GM13976 (cell line): ENCODE data around the gene TMIGD3.

ENCODE experiments used
- DNase-seq: peaks from one replicate; pipeline ENCODE4 v3.0.0; 2012; ENCODE audit warnings: low spot score
- in situ Hi-C: fragments of 300-500 bp; cut with MboI; formaldehyde crosslinking; loops from one replicate; pipeline ENCODE4 v1.12.0; 2022; ENCODE audit warnings: low sequenced_read_pairs, mixed read lengths, inconsistent platforms; ENCODE audit not compliant: unreplicated experiment
- TF ChIP-seq, protein P1 (sequence below): IDR thresholded peaks from 2 replicates; pipeline ENCODE4 v1.5.1; 2012; ENCODE audit warnings: borderline replicate concordance, mild to moderate bottlenecking; ENCODE audit not compliant: insufficient read depth; ENCODE audit errors: extremely low read depth, missing control alignments, control extremely low read depth

Gene TMIGD3

DNA sequence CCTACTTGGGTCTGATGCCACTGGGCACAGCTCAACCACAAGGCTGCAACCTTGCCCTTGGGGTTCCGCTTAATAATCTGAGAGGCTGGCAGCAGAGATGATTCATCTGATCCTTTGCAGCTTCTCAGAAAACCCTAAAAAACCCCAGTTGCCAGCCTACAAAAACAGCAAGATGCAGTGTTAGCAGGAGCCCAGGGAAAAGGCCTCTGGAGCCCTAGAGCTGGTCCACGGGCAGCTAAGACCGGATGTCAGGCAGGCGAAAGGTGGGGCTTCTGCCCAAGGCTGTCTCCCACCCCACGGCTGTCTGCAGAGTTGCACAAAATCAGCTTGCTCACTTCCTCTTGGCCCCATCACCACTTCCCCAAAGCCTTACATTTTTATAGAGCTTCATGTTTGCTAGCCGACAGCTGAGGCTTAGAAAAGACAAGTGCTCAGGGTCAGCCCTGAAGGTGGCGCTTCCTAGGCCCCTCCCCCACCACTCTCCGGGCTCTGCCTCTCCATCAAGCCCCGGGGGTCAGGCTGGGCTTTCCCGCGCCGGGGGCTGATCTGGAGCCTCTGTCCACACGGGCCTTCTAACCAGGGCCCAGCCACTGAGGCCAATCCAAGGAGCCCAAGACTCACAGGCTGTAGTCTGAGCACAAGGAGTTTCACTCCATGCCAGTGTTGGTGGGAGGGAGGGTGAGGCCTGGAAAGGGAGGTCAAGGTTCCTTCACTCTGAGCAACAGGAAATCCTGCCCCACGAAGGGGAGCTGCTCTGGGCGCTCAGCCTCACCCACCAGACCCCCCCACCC lies 4.2 kb upstream of the TMIGD3 start:
- in situ Hi-C loops, result loop anchor here (10.0 kb wide), 2 partner anchors 157 to 237 kb away; no protein-coding TSS in a partner anchor
- TF ChIP-seq, protein P1, sequence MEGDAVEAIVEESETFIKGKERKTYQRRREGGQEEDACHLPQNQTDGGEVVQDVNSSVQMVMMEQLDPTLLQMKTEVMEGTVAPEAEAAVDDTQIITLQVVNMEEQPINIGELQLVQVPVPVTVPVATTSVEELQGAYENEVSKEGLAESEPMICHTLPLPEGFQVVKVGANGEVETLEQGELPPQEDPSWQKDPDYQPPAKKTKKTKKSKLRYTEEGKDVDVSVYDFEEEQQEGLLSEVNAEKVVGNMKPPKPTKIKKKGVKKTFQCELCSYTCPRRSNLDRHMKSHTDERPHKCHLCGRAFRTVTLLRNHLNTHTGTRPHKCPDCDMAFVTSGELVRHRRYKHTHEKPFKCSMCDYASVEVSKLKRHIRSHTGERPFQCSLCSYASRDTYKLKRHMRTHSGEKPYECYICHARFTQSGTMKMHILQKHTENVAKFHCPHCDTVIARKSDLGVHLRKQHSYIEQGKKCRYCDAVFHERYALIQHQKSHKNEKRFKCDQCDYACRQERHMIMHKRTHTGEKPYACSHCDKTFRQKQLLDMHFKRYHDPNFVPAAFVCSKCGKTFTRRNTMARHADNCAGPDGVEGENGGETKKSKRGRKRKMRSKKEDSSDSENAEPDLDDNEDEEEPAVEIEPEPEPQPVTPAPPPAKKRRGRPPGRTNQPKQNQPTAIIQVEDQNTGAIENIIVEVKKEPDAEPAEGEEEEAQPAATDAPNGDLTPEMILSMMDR, result no peak
- peak; percentile 71 for DNase-seq

DNA sequence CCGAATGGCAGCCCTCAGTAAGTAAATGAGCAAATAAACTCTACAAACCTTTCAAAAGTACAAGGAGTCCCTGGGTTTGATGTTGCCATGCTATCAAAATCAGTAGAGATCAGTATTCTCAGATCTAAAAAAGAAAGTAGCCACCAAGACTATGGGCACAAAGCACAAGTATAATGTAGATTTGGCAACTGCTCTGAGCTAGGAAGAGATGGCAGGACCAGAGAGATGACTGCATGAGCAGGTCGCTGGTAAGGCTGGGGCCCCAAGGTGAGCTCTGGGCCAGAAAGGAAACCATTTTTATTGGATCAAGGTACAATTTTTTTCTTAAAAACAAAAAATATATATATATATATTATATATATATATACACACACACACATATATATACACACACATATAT lies 3.1 kb upstream of the TMIGD3 start:
- in situ Hi-C loops, result loop anchor here (10.0 kb wide), 2 partner anchors 158 to 238 kb away; no protein-coding TSS in a partner anchor
- no peak for DNase-seq
- TF ChIP-seq, protein P1, result no peak

- TF ChIP-seq, protein P1, result no peak
- in situ Hi-C loops, result loop anchor here (10.0 kb wide), 2 partner anchors 159 to 239 kb away; no protein-coding TSS in a partner anchor
- peak; percentile 68 for DNase-seq
These were observed 2.2 kb upstream of the TMIGD3 start for GRCh38 chr1:111505641-111506119.

DNA sequence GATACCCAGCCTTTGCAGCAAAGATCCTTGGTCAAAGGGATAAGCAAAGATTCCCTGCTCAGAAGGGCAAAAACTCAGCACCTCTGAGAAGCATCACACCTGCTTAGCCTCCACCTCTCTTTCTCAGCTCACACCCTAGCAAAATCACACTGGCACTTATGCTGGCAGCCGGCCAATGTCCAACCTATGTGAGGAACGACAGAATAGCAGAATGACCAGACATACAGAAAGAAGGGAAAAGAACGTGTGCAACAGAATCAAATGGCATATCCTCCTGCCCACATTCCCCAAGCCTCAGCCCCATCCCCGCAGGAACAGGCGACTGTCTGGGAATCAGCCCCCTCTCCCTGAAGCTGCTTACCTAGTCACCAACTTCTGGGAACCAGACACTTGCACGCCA lies 664 bp upstream of the TMIGD3 start:
- TF ChIP-seq, protein P1, result no peak
- in situ Hi-C loops, result loop anchor here (10.0 kb wide), 2 partner anchors 161 to 241 kb away; no protein-coding TSS in a partner anchor
- no peak for DNase-seq

- TF ChIP-seq, protein P1, result no peak
- in situ Hi-C loops, result loop anchor here (10.0 kb wide), 2 partner anchors 163 to 243 kb away; no protein-coding TSS in a partner anchor
- no peak for DNase-seq
These were observed 1.8 kb downstream of the TMIGD3 start for GRCh38 chr1:111501645-111502044.

- DNase-seq, result no peak
- in situ Hi-C loops, result no loop called here
These were observed 4.2 kb downstream of the TMIGD3 start for GRCh38 chr1:111499026-111499785.

More at GRCh38 chr1:111499026-111499785, 4.2 kb downstream of the TMIGD3 start:
- TF ChIP-seq, protein P1, result no peak
